HG03108 (cell line): ENCODE results near the gene MAP2K3.
"Not testable (repeated sequence)": the region's sequence is repeated elsewhere in the genome, so short reads cannot be mapped to it uniquely, and the experiment has no call there.

Experiments used
- ATAC-seq: cut with Tn5 transposase; IDR thresholded peaks from one replicate; pipeline ENCODE4 v1.9.1; 2021; ENCODE audit warnings: moderate library complexity; ENCODE audit not compliant: unreplicated experiment

MAP2K3 gene

GRCh38 chr17:21296097-21297025 lies 11.8 kb downstream of the MAP2K3 start:
- ATAC-seq: no peak

GRCh38 chr17:21297026-21297520 lies 12.6 kb downstream of the MAP2K3 start:
- ATAC-seq: no peak

- ATAC-seq: no peak
Observed at GRCh38 chr17:21297597-21297996, 13.1 kb downstream of the MAP2K3 start.

- ATAC-seq: no peak
Observed at GRCh38 chr17:21298056-21298982, 13.8 kb downstream of the MAP2K3 start.

- no peak for ATAC-seq
Observed at GRCh38 chr17:21298983-21299519, 14.5 kb downstream of the MAP2K3 start.

- no peak for ATAC-seq
Observed at GRCh38 chr17:21299981-21300600, 15.6 kb downstream of the MAP2K3 start.

GRCh38 chr17:21300601-21301571 lies 16.4 kb downstream of the MAP2K3 start:
- ATAC-seq: no peak

- ATAC-seq: no peak
Observed at GRCh38 chr17:21301593-21302550, 17.4 kb downstream of the MAP2K3 start.

GRCh38 chr17:21302711-21303425 lies 18.4 kb downstream of the MAP2K3 start:
- no peak for ATAC-seq

- ATAC-seq: no peak
Observed at GRCh38 chr17:21303441-21304065, 19.0 kb downstream of the MAP2K3 start.

- no peak for ATAC-seq
Observed at GRCh38 chr17:21304091-21304490, 19.6 kb downstream of the MAP2K3 start.

GRCh38 chr17:21304551-21305151 lies 20.1 kb downstream of the MAP2K3 start:
- ATAC-seq: not testable (repeated sequence)

GRCh38 chr17:21305431-21306180 lies 21.1 kb downstream of the MAP2K3 start:
- not testable (repeated sequence) for ATAC-seq

- not testable (repeated sequence) for ATAC-seq
Observed at GRCh38 chr17:21306611-21307272, 22.2 kb downstream of the MAP2K3 start.

GRCh38 chr17:21307273-21307625 lies 22.7 kb downstream of the MAP2K3 start:
- ATAC-seq: not testable (repeated sequence)

GRCh38 chr17:21308931-21309381 lies 24.4 kb downstream of the MAP2K3 start:
- not testable (repeated sequence) for ATAC-seq
